ENCODE results near the gene TTC33.

Gene TTC33

DNA sequence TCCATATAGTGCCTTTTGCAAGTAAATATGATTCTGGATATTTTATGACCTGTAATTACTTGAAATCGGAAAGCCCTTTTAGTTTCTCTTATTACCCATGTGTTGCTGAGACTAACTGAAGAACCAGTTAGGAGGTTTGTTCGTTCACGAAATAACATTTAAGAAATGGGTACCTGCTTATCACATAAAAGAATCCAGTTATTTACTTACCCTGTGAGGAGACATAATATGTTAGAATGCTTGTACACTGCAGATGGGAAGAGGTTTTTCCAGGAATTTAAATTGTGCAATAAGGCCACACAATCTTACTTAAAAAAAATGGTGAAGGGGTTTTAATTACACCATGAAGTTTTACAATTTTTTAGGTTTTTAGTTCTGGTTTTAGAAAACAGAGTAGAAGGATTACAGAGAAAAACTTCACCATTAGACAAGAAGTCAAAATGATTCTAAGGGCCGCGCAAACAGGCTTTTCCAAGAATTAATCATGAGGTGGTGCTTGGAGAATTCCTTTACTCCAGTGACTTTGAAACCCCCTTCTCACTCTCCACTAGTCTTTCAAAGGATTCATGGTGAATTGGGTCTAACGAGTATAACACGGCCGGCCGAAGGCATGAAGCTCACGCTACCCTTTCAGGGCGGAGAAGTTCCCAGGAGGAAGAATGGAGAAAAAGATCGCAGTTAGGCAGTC, 77.2 kb downstream of the TTC33 start:
- no peak for DNase-seq

DNA sequence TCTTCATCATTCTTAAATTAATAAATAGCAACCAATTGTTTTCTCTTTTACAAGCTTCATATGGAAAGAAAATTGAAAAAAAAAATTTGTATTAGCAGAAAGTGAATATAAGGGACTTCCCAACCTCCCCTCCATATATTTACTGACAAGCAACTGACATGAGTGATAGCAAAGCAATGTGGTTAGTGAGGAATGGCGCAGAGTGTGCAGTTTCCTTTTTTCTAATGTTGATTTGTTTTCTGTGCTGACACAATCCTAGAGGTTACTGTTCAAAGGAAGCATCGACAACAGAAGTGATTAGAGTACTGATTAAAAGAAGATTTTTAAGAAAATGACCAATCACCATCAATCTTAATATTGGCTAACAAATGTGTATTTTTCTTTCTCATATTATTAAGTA, 77.7 kb downstream of the TTC33 start:
- DNase-seq: peak; percentile 31

- no peak for DNase-seq
Measured at GRCh38 chr5:40677456-40677855, 78.3 kb downstream of the TTC33 start.

GRCh38 chr5:40676613-40677343, 79.0 kb downstream of the TTC33 start:
- peak; percentile 89 for DNase-seq

GRCh38 chr5:40675396-40676133, 80.2 kb downstream of the TTC33 start:
- no peak for DNase-seq

GRCh38 chr5:40674661-40675235, 81.0 kb downstream of the TTC33 start:
- no peak for DNase-seq

DNA sequence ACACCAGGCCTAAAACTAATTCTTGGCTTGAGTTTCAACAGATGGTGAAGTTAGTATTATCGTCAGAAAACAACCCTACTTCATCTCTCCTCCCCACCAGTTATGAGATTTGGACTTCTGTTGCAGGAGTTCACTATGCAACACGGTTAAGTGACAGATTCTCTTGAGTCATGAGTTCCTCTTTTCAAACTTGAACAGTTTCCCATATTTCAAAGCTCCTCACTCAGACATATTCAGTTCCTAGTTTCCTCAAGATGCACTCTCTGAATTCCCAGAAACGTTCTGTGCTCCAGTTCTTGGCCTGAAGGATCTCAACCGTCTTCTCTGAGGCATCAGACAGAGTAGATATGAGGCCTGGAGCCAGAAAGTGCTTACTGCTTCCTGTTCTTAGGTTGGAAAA, 83.3 kb downstream of the TTC33 start:
- DNase-seq: no peak

- no peak for DNase-seq
Measured at GRCh38 chr5:40669606-40670390, 86.0 kb downstream of the TTC33 start.

- no peak for DNase-seq
Measured at GRCh38 chr5:40667161-40667663, 88.5 kb downstream of the TTC33 start.

- DNase-seq: no peak
Measured at GRCh38 chr5:40666657-40667056, 89.1 kb downstream of the TTC33 start.

GRCh38 chr5:40665635-40666298, 90.0 kb downstream of the TTC33 start:
- DNase-seq: no peak

DNA sequence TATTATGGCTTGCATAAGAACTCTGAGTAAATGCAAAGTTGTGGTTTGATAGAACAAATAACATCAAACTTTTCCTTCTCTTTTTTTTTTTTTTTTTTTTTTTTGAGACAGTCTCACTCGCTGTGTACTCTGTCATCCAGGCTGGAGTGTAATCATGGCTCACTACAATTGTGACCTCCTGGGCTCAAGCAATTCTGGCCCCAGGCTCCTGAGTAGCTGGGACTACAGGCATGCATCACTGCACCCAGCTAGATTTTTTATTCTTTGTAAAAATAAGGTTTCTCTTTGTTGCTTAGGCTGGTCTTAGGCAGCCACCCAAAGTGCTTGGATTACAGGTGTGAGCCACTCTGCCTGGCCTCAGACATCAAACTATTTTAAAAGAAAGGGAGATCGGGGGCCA, 95.0 kb downstream of the TTC33 start:
- no peak for DNase-seq

DNA sequence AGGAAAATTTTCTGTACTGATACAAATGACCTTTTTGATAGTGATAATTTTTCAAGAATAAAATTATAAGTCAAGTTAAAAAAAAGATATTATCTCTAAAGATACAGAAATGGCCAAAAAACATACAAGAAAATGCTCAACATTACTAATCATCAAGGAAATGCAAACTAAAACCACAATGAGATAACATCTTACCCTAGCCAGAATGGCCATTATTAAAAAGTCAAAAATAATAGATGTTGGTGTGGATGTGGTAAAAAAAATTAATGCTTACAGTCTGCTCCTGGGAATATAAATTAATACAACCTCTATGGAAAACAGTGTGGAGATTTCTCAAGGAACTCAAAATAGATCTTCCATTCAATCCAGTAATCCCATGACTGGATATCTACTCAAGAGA, 99.0 kb downstream of the TTC33 start:
- DNase-seq: peak; percentile 25

DNA sequence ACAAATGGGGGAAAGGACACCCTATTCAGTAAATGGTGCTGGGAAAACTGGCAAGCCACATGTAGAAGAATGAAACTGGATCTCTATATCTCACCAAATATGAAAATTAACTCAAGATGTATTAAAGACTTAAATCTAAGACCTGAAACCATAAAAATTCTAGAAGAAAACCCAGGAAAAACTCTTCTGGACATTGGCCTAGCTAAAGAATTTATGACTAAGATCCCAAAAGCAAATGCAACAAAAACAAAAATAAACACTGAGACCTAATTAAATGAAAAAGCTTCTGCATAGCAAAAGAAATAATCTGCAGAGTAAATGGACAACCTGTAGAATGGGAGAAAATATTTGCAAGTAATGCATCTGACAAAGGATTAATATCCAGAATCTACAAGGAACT, 99.7 kb downstream of the TTC33 start:
- DNase-seq: peak; percentile 49

DNA sequence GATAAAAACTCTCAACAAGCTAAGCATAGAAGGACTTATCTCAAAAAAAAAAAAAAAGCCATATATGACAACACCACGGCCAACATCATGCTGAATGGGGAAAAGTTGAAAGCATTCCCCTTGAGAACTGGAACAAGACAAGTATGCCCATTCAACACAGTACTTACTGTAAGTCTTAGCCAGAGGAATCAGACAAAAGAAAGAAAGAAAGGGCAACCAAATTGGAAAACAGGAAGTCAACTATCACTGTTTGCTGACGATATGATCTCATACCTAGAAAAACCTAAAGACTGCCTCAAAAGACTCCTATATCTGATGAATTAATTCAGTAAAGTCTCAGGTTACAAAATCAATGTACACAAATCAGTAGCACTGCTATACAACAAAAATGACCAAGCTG, 100.6 kb downstream of the TTC33 start:
- no peak for DNase-seq

- peak; percentile 45 for DNase-seq
Measured at GRCh38 chr5:40654377-40654991, 101.3 kb downstream of the TTC33 start.

DNA sequence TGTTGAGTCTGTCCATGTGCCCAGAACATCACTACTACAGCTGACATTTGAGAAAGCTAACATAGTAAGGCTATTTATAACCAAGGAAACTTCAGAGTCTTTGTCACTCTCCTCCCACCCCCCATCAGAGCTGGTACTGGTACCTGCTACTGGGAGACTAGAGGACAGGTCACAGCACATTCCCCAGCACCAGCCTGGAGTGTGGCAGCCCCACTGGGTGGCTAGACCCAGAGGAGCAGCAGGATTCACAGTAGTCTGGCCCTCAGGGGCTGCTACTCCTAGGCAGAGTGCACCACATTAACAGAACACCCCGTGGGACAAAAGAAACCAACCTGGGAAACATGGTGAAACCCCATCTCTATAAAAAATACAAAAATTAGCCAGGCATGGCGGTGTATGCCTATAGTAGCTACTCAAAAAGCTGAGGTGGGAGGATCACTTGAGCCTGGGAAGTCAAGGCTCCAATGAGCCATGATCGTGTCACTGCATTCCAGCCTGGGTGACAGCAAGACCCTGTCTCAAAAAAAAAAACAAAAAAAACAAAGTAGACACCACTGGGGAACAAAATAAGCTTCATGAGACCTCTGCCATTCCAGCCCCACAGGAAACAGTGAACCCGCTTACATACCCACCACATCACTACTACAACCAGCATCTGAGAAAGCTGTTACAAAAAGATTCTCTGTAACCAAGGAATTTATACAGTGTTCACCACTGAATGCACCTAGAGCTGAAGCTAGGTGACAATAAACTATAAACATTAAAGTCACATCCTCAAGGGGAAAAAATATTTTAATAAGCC, 102.3 kb downstream of the TTC33 start:
- DNase-seq: no peak

- DNase-seq: no peak
Measured at GRCh38 chr5:40652441-40653220, 103.1 kb downstream of the TTC33 start.

GRCh38 chr5:40651201-40651600, 104.6 kb downstream of the TTC33 start:
- no peak for DNase-seq
